WTC11 (cell line): ENCODE data around the gene HAGHL.

ENCODE experiments used
- ATF3 ChIP-seq: sonication (generic); formaldehyde crosslinking; conservative IDR thresholded peaks from 2 replicates; pipeline ENCODE4 v1.8.1; 2022; ENCODE audit warnings: mild to moderate bottlenecking, missing genetic modification reagents
- CREB1 ChIP-seq: sonication (generic); formaldehyde crosslinking; IDR thresholded peaks from 2 replicates; pipeline ENCODE4 v1.8.0; 2023; ENCODE audit warnings: mild to moderate bottlenecking, missing genetic modification reagents
- CREM ChIP-seq: sonication (generic); formaldehyde crosslinking; IDR thresholded peaks from 2 replicates; pipeline ENCODE4 v1.8.1; 2022; ENCODE audit warnings: mild to moderate bottlenecking, missing genetic modification reagents, moderate library complexity
- CTCF ChIP-seq: fragments of 200-600 bp; IDR thresholded peaks from 2 replicates; pipeline ENCODE4 v1.8.0; 2022; ENCODE audit warnings: antibody characterized with exemption
- E2F5 ChIP-seq: sonication (generic); formaldehyde crosslinking; IDR thresholded peaks from 2 replicates; pipeline ENCODE4 v1.8.1; 2022; ENCODE audit warnings: mild to moderate bottlenecking, moderate library complexity, missing genetic modification reagents
- ESRRA ChIP-seq: sonication (generic); formaldehyde crosslinking; IDR thresholded peaks from 2 replicates; pipeline ENCODE4 v1.8.1; 2022; ENCODE audit warnings: mild to moderate bottlenecking, missing genetic modification reagents, borderline replicate concordance
- FOXK1 ChIP-seq: sonication (generic); formaldehyde crosslinking; IDR thresholded peaks from 2 replicates; pipeline ENCODE4 v1.8.0; 2022; ENCODE audit warnings: mild to moderate bottlenecking, moderate library complexity, missing genetic modification reagents
- NR2C2 ChIP-seq: sonication (generic); formaldehyde crosslinking; IDR thresholded peaks from 2 replicates; pipeline ENCODE4 v1.8.0; 2022; ENCODE audit warnings: mild to moderate bottlenecking, missing genetic modification reagents
- TCF7 ChIP-seq: sonication (generic); formaldehyde crosslinking; IDR thresholded peaks from 2 replicates; pipeline ENCODE4 v1.8.0; 2022; ENCODE audit warnings: mild to moderate bottlenecking, low read depth, missing genetic modification reagents, moderate library complexity
- USF2 ChIP-seq: sonication (generic); formaldehyde crosslinking; IDR thresholded peaks from 2 replicates; pipeline ENCODE4 v1.8.1; 2023; ENCODE audit warnings: mild to moderate bottlenecking, missing genetic modification reagents, moderate library complexity
- ZBTB21 ChIP-seq: sonication (generic); formaldehyde crosslinking; IDR thresholded peaks from 2 replicates; pipeline ENCODE4 v1.8.1; 2023; ENCODE audit warnings: mild to moderate bottlenecking, missing genetic modification reagents, borderline replicate concordance
- ZBTB43 ChIP-seq: sonication (generic); formaldehyde crosslinking; IDR thresholded peaks from 2 replicates; pipeline ENCODE4 v1.8.1; 2023; ENCODE audit warnings: mild to moderate bottlenecking, missing genetic modification reagents
- ZNF121 ChIP-seq: sonication (generic); formaldehyde crosslinking; IDR thresholded peaks from 2 replicates; pipeline ENCODE4 v1.8.0; 2023; ENCODE audit warnings: missing genetic modification reagents
- ZNF512 ChIP-seq: sonication (generic); formaldehyde crosslinking; IDR thresholded peaks from 2 replicates; pipeline ENCODE4 v1.8.1; 2022; ENCODE audit warnings: missing genetic modification reagents, borderline replicate concordance

GRCh38 chr16:766008-766819 is 39.3 kb downstream of the HAGHL start:
- TF ChIP-seq FOXK1 (CRISPR knock-in tag) (no peak), USF2 (no peak), CTCF (no peak), CREM (CRISPR knock-in tag) (no peak), TCF7 (CRISPR knock-in tag) (no peak), ZNF121 (CRISPR knock-in tag) (no peak), ATF3 (CRISPR knock-in tag) (no peak), ZNF512 (CRISPR knock-in tag) (no peak), NR2C2 (no peak), CREB1 (CRISPR knock-in tag) (no peak), ESRRA (CRISPR knock-in tag) (no peak), ZBTB21 (CRISPR knock-in tag) (no peak), ZBTB43 (CRISPR knock-in tag) (no peak), E2F5 (CRISPR knock-in tag) (no peak)
